Nephron progenitor cell (in vitro differentiated cells): ENCODE data around the gene CDK14.

Experiments used
- DNase-seq: peaks from one replicate; pipeline ENCODE4 v3.0.0; 2021
- H3K27ac Mint-ChIP-seq: 2 replicates; pipeline ENCODE4 v1.8.0; 2021; ENCODE audit warnings: mild to moderate bottlenecking, moderate library complexity, mixed read lengths
- H3K27me3 Mint-ChIP-seq: 2 replicates; pipeline ENCODE4 v1.8.0; 2021; ENCODE audit warnings: mild to moderate bottlenecking, low read depth, mixed read lengths; ENCODE audit not compliant: poor library complexity
- H3K36me3 Mint-ChIP-seq: 2 replicates; pipeline ENCODE4 v1.8.0; 2021; ENCODE audit warnings: low read depth, mixed read lengths
- H3K4me1 Mint-ChIP-seq: 2 replicates; pipeline ENCODE4 v1.8.0; 2021; ENCODE audit warnings: mixed read lengths
- H3K4me3 Mint-ChIP-seq: 2 replicates; pipeline ENCODE4 v1.8.0; 2021; ENCODE audit warnings: mild to moderate bottlenecking, moderate library complexity, mixed read lengths
- H3K9me3 Mint-ChIP-seq: 2 replicates; pipeline ENCODE4 v1.8.0; 2021; ENCODE audit warnings: mild to moderate bottlenecking, moderate library complexity, mixed read lengths
- CTCF ChIP-seq: fragments of 200-600 bp; sonication (generic); IDR thresholded peaks from 2 replicates; pipeline ENCODE4 v1.5.0; 2021; ENCODE audit warnings: antibody characterized with exemption

CDK14 gene

GRCh38 chr7:90690159-90690858 lies 94.2 kb downstream of the CDK14 start:
- no peaks in the 10 kb centered on the region for H3K4me1 Mint-ChIP-seq
- peaks cover under 1% of the 10 kb centered on the region for H3K36me3 Mint-ChIP-seq
- H3K9me3 Mint-ChIP-seq, result peaks cover under 1% of the 10 kb centered on the region
- no peak overlapping the region for H3K27ac Mint-ChIP-seq
- no peaks in the 10 kb centered on the region for H3K27me3 Mint-ChIP-seq
- no peak for DNase-seq
- H3K4me3 Mint-ChIP-seq, result no peak overlapping the region
- TF ChIP-seq CTCF, result no peak

- no peaks in the 10 kb centered on the region for H3K27me3 Mint-ChIP-seq
- peaks cover 12% of the 10 kb centered on the region for H3K9me3 Mint-ChIP-seq
- no peaks in the 10 kb centered on the region for H3K4me1 Mint-ChIP-seq
- TF ChIP-seq CTCF, result no peak
- H3K36me3 Mint-ChIP-seq, result peaks cover 16% of the 10 kb centered on the region
- no peak overlapping the region for H3K27ac Mint-ChIP-seq
- DNase-seq, result no peak
- no peak overlapping the region for H3K4me3 Mint-ChIP-seq
These were observed 96.3 kb downstream of the CDK14 start for GRCh38 chr7:90692396-90692795.

GRCh38 chr7:90692947-90693346 lies 96.8 kb downstream of the CDK14 start:
- H3K27me3 Mint-ChIP-seq, result no peaks in the 10 kb centered on the region
- H3K36me3 Mint-ChIP-seq, result peaks cover 16% of the 10 kb centered on the region
- TF ChIP-seq CTCF, result no peak
- DNase-seq, result no peak
- no peak overlapping the region for H3K27ac Mint-ChIP-seq
- peaks cover 12% of the 10 kb centered on the region for H3K9me3 Mint-ChIP-seq
- no peak overlapping the region for H3K4me3 Mint-ChIP-seq
- no peaks in the 10 kb centered on the region for H3K4me1 Mint-ChIP-seq

GRCh38 chr7:90693939-90694338 lies 97.8 kb downstream of the CDK14 start:
- Mint-ChIP-seq H3K4me3 (no peak overlapping the region), H3K9me3 (peaks cover 12% of the 10 kb centered on the region), H3K36me3 (peaks cover 16% of the 10 kb centered on the region), H3K27me3 (no peaks in the 10 kb centered on the region), H3K27ac (no peak overlapping the region), H3K4me1 (no peaks in the 10 kb centered on the region)
- no peak for DNase-seq
- TF ChIP-seq CTCF, result no peak

GRCh38 chr7:90698616-90699015 lies 102.5 kb downstream of the CDK14 start:
- no peak for TF ChIP-seq CTCF
- no peak for DNase-seq
- Mint-ChIP-seq H3K27me3 (no peaks in the 10 kb centered on the region), H3K9me3 (peaks cover 12% of the 10 kb centered on the region), H3K36me3 (peaks cover 20% of the 10 kb centered on the region), H3K4me1 (peaks cover 10% of the 10 kb centered on the region), H3K4me3 (no peak overlapping the region), H3K27ac (peak overlapping the region; percentile 17)

GRCh38 chr7:90701021-90701420 lies 104.9 kb downstream of the CDK14 start:
- Mint-ChIP-seq H3K4me3 (no peak overlapping the region), H3K9me3 (peaks cover 5% of the 10 kb centered on the region), H3K4me1 (peaks cover 27% of the 10 kb centered on the region), H3K27ac (no peak overlapping the region), H3K36me3 (peaks cover 12% of the 10 kb centered on the region), H3K27me3 (peaks cover 3% of the 10 kb centered on the region)
- DNase-seq, result no peak
- TF ChIP-seq CTCF, result no peak
